Pancreas (tissue), 10 donors: ENCODE measurements around the gene EEF1AKMT3. TPM values are rescaled to one million over a fixed set of nuclear protein-coding genes. Genes with fewer than 3 reads are reported as not detected.
A peak's percentile ranks its signal among the peaks of the same experiment; 100 is the strongest.

Experiments
- ATAC-seq, 4 donors: fragments of 200-7000 bp; cut with Tn5 transposase; one replicate each; pipeline versions ENCODE4 v1.8.0 to v1.9.1; 2020; ENCODE audit warnings: mild to moderate bottlenecking in 4 of 4, moderate library complexity in 4 of 4
- DNase-seq, 6 donors: peaks; one replicate each; pipeline ENCODE4 v3.0.0-alpha.2; 2020
- FAIRE-seq: peaks from 2 replicates; lab custom pipeline; 2012; peaks lifted over from hg19 to GRCh38; lab: Jason Lieb, UNC
- H3K27ac ChIP-seq, 4 donors: fragments of 200-600 bp; sonication (generic); 1 replicate in 3 of 4; 2 replicates in 1 of 4; pipeline versions ENCODE4 v1.5.0 to v1.8.0; 2020
- H3K27me3 ChIP-seq, 4 donors: fragments of 200-600 bp; one replicate each; pipeline ENCODE4 v1.8.0; 2021
- H3K36me3 ChIP-seq, 3 donors: fragments of 200-600 bp; sonication (generic) in 1 of 3; one replicate each; pipeline versions ENCODE4 v1.5.0 to v1.8.0; 2020 to 2021
- H3K4me1 ChIP-seq, 3 donors: fragments of 200-600 bp; one replicate each; pipeline ENCODE4 v1.8.0; 2021
- H3K4me3 ChIP-seq, 4 donors: fragments of 200-600 bp; sonication (generic) in 2 of 4; one replicate each; pipeline versions ENCODE4 v1.5.0 to v1.8.0; 2020 to 2021
- H3K9me3 ChIP-seq, 4 donors: fragments of 200-600 bp; one replicate each; pipeline ENCODE4 v1.8.0; 2021
- CTCF ChIP-seq, 4 donors: fragments of 200-600 bp; sonication (generic) in 3 of 4; IDR thresholded peaks; one replicate each; pipeline versions ENCODE4 v1.5.0 to v1.8.0; 2021; ENCODE audit warnings: antibody characterized with exemption in 4 of 4
- whole genome bisulfite sequencing, 2 donors: extraction: QIAGEN DNeasy Blood & Tissue Kit; methylation state at CpG; one replicate each; pipeline ENCODE4 v1.1.7; 2013; 5-methylcytosine and 5-hydroxymethylcytosine counted together
- intact Hi-C, 3 donors: fragments of 100-400 bp; cut with DNase I; formaldehyde crosslinking; loops; one replicate each; pipeline versions ENCODE4 v1.11.1 to v1.14.2; 2022
- polyA plus RNA-seq, 2 donors: library from polyadenylated mRNA; stranded (reverse); fragments of 200-250 nt; gene quantifications; one replicate each; pipeline ENCODE4 v1.2.3, GENCODE V29; 2013
- total RNA-seq, 6 donors: library from RNA; stranded (reverse); fragmentation: NEBNext Ultra II Directional in 4 of 6; extraction: Animal tissue kit (Norgen Biotek cat#: 25700) in 4 of 6; gene quantifications; one replicate each; pipeline versions ENCODE4 v1.2.1 to v1.2.4, GENCODE V29; 2021 to 2023
- donor health status: healthy with polysubstance abuse.
- donor health status: DM: no; HTN: no; CAD: no; lungs with moderate emphysema.
- donor health status: DM: no; HTN: no; CAD: no.
- donor health status: control.
- donor health status: control.
- donor health status: Bipolar disorder and iron deficiency.
- donor health status: DM: yes; HTN: yes; CAD: no.
- donor health status: DM: no; HTN: no; CAD: no.
- donor health status: DM: no; HTN: no; CAD: no.
- donor health status: DM: yes; HTN: yes; CAD: no.

Gene EEF1AKMT3
- total and polyA plus RNA-seq, 8 donors, result 3.7 to 20.8 (median 14.4) TPM

- Histone ChIP-seq H3K27me3 (no peaks in the 10 kb centered on the region), H3K4me1 (peaks cover 0 to 18% (median 9%) of the 10 kb centered on the region in 3 donors), H3K36me3 (peaks cover 0 to 25% (median 14%) of the 10 kb centered on the region in 3 donors), H3K27ac (no peak overlapping the region), H3K9me3 (no peaks in the 10 kb centered on the region), H3K4me3 (no peak overlapping the region)
- DNase-seq, result no peak
- TF ChIP-seq CTCF (IDR thresholded peaks at IDR 0.05), result no peak
- ATAC-seq, result no peak
- 89 to 92% methylated on average over 5 of the region's 5 CpGs for WGBS, 2 donors
- intact Hi-C loops, result no loop called here
- FAIRE-seq, result no peak
These were observed 23.4 kb upstream of the EEF1AKMT3 start for GRCh38 chr12:57749061-57749460.

GRCh38 chr12:57750561-57751431 is 21.6 kb upstream of the EEF1AKMT3 start:
- intact Hi-C loops, result no loop called here
- no peak for TF ChIP-seq CTCF (IDR thresholded peaks at IDR 0.05)
- Histone ChIP-seq H3K9me3 (no peaks in the 10 kb centered on the region), H3K4me1 (peaks cover 0 to 14% (median 9%) of the 10 kb centered on the region in 3 donors), H3K36me3 (peaks cover 0 to 25% (median 14%) of the 10 kb centered on the region in 3 donors), H3K27me3 (no peaks in the 10 kb centered on the region), H3K4me3 (peak overlapping the region in 3 of 4 donors; percentile 73 to 77 (median 74)), H3K27ac (peak overlapping the region in 2 of 4 donors; percentile 74 to 89)
- 83% methylated on average over 15 of the region's 15 CpGs for WGBS, 2 donors
- ATAC-seq (no peak), FAIRE-seq (no peak), DNase-seq (no peak)

- ATAC-seq, result no peak
- intact Hi-C loops, result no loop called here
- peak in 1 of 6 donors; percentile 36 for DNase-seq
- FAIRE-seq, result no peak
- Histone ChIP-seq H3K27ac (peak overlapping the region in 3 of 4 donors; percentile 74 to 89 (median 78)), H3K4me1 (peaks cover 0 to 13% (median 12%) of the 10 kb centered on the region in 3 donors), H3K27me3 (no peaks in the 10 kb centered on the region), H3K9me3 (no peaks in the 10 kb centered on the region), H3K36me3 (peaks cover 0 to 25% (median 14%) of the 10 kb centered on the region in 3 donors), H3K4me3 (peak overlapping the region; percentile 31 to 77 (median 74))
- TF ChIP-seq CTCF (IDR thresholded peaks at IDR 0.05), result no peak
- WGBS, 2 donors, result 10 to 15% methylated on average over 8 of the region's 8 CpGs
These were observed 21.0 kb upstream of the EEF1AKMT3 start for GRCh38 chr12:57751432-57751787.

- peak within 1 kb of the TSS; percentile 74 to 89 (median 81) for H3K27ac ChIP-seq
- ATAC-seq (peak; percentile 84 to 92 (median 85)), DNase-seq (peak; percentile 97 to 100 (median 100)), FAIRE-seq (peak; percentile 23)
- H3K4me1 ChIP-seq, result peaks cover 0 to 15% (median 14%) of the 10 kb centered on the region in 3 donors
- H3K4me3 ChIP-seq, result peak within 1 kb of the TSS; percentile 31 to 77 (median 74)
- 0 to 1% methylated on average over 55 to 58 of the region's 58 CpGs for WGBS, 2 donors
- intact Hi-C loops, result no loop called here
- peaks cover 0 to 25% (median 14%) of the 10 kb centered on the region in 3 donors for H3K36me3 ChIP-seq
- no peak for TF ChIP-seq CTCF (IDR thresholded peaks at IDR 0.05)
- no peaks in the 10 kb centered on the region for H3K9me3 ChIP-seq
- no peaks in the 10 kb centered on the region for H3K27me3 ChIP-seq
These were observed 20.4 kb upstream of the EEF1AKMT3 start, which contains the start of gene CDK4 for GRCh38 chr12:57751788-57752667. CDK4 (minus strand) TSS chr12:57752310; CDS start chr12:57751717, 593 bp downstream.
